PC-9 (cell line): ENCODE measurements around the gene OR51E2.

ENCODE experiments used
- CTCF ChIP-seq: fragments of 200-600 bp; sonication (generic); conservative IDR thresholded peaks from 2 replicates; pipeline ENCODE4 v1.6.1; 2017; ENCODE audit warnings: mixed run types, antibody characterized with exemption, mild to moderate bottlenecking, moderate library complexity
- EZH2 ChIP-seq: fragments of 200-600 bp; sonication (generic); IDR thresholded peaks from 2 replicates; pipeline ENCODE4 v1.8.0; 2017; ENCODE audit warnings: antibody characterized with exemption, low read depth

- no peak for TF ChIP-seq CTCF
- TF ChIP-seq EZH2 = no peak
Measured at GRCh38 chr11:4665424-4665823, 32.2 kb downstream of the OR51E2 start.
